Activated CD4-positive, alpha-beta T cell treated with anti-CD3 and anti-CD28 coated beads, Interleukin-2, amount 50 U/mL, for 24 hours (primary cell): Measurements from ENCODE around the gene COG7.
"Not testable (repeated sequence)": the region's sequence is repeated elsewhere in the genome, so short reads cannot be mapped to it uniquely, and the experiment has no call there.

Source experiments
- DNase-seq, 2 donors: peaks; one replicate each; pipeline ENCODE4 v3.0.0-alpha.2; 2020; ENCODE audit warnings: low read depth in 1 of 2, low spot score in 1 of 2

COG7 gene

GRCh38 chr16:23452572-23453337 lies at the start of gene COG7:
TSS of gene COG7 (minus strand) at chr16:23453189. CDS start at chr16:23452994, 195 bp downstream.
- peak; percentile 73 to 84 for DNase-seq

GRCh38 chr16:23502466-23502865 lies 49.5 kb upstream of the COG7 start:
- DNase-seq, result no peak

GRCh38 chr16:23501291-23501690 lies 48.3 kb upstream of the COG7 start:
- DNase-seq, result no peak

DNA sequence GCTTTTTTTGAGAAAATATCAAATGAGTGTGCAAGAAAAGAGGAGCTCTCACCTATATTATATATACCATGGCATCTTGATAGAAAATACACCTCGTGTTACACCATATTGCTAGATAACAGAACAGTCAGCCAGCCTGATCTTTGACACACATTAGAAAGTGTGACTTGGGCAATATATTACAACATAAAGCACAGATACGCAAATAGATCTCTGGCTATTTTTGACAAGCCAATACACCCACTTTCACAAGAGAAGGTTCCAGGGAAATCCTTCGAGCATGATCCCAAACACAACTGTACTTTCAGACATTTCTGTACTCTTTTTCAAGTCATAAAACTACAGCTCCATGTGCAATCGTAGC lies 47.9 kb upstream of the COG7 start:
- DNase-seq, result no peak

DNA sequence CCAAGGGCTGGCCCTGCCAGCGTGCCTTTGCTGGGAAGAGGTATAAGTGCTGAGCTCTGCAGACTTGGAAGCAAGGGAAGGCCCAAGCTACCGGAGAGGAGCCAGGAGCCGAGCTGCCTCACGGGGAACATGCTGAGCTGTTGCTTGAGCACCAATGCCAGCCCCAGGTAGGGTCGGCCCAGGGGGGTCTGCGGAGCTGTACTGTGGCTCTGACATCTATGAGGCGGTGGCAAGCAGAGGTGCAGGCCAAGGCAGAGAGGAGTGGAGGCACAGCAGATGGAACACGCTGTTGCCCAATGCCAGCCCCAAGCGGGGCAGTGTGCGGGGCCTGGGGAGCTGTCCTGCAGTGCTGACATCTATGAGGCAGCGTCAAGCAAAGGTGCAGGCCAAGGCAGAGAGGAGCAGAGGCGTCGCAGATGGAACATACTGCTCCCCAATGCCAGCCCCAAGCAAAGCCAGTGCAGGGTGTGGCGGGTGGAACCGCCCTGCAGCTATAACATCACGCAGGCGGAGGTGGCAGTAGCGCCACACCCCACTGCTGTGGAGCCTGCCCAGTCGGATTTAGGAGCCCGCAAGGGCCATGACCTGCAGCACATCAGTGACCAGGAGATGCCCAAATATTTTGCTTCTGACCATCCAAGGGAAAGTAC lies 47.3 kb upstream of the COG7 start:
- no peak for DNase-seq

DNA sequence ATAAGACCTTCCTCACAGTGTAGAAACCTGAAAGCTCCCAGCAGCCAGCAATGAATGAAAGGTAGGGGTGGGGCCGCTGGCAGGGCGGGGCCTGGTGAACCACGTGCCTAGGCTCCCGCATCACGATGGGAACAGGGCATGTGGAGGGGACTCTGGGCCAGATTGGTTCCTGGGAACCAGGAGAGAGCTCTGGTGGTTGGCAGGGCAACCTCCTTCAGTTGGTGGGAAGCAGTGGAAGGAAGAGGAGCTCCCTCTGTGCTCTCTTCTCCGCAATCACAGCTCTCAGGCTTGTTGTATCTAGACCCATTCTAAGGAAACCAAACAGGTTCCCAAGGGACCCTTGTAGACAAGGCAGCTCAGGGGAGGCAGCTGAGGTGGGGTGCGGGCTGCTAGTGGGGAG lies 46.8 kb upstream of the COG7 start:
- DNase-seq, result no peak

DNA sequence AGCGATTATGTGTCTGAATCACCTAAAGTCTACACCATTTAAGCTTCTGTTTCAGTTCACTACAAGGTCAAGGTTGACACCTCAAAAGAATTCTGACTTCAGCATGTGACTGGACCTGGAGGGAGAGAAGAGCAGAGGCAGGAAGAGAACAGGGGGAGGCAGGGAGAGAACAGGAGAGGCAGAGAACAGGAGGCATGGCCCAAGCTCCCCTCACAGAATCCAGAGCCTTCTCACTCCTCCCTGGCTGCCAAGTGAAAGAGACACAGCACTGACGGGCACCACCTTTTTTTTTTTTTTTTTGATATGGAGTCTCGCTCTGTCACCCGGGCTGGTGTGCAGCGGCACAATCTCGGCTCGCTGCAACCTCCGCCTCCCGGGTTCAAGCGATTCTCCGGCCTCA lies 45.9 kb upstream of the COG7 start:
- DNase-seq, result no peak

DNA sequence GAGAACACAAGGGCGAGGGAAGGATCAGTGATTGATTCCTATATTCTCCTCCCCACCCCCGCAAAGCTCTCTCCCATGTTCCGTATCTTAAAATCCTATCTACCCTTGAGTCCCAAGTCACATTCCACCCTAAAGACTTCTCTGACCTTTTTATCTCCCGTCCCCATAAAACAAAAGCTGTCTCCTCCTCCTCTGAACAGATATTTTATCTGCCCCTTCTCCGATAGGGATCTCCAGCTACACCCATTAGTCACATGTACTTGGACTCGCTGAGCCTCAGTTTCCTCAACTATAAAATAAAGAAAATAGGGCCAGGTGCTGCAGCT lies 44.5 kb upstream of the COG7 start:
- no peak for DNase-seq

DNA sequence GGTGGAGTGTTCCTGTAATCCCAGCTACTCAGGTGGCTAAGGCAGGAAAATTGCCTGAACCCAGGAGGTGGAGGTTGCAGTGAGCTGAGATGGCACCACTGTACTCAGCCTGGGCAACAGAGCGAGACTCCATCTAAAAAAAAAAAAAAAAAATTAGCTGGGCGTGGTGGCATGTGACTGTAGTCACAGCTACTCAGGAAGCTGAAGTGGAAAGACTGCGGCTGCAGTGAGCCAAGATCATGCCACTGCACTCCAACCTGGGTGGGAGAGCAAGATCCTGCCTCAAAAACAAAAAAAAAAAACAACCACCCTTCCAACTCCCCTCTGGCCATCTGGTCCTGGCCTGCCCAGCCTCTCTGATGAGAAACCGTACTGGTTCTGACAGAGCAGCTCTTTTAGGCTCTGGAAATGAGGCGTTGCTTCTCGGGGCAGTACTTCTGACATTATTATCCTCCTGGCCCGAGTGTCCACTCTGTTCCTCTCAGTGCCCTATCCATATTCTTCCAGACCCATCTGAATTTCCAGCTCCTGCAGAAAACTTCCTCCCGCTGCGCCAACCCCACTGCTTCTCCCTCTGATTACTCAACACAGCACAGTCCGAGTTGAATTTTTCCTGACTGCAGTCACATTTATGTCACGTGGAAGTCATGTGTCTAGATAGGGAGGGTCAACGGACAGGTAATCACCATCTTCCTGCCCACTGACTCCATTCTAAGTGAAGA lies 44.0 kb upstream of the COG7 start:
- no peak for DNase-seq

GRCh38 chr16:23495671-23496070 lies 42.7 kb upstream of the COG7 start:
- no peak for DNase-seq

GRCh38 chr16:23494188-23494587 lies 41.2 kb upstream of the COG7 start:
- DNase-seq, result no peak

DNA sequence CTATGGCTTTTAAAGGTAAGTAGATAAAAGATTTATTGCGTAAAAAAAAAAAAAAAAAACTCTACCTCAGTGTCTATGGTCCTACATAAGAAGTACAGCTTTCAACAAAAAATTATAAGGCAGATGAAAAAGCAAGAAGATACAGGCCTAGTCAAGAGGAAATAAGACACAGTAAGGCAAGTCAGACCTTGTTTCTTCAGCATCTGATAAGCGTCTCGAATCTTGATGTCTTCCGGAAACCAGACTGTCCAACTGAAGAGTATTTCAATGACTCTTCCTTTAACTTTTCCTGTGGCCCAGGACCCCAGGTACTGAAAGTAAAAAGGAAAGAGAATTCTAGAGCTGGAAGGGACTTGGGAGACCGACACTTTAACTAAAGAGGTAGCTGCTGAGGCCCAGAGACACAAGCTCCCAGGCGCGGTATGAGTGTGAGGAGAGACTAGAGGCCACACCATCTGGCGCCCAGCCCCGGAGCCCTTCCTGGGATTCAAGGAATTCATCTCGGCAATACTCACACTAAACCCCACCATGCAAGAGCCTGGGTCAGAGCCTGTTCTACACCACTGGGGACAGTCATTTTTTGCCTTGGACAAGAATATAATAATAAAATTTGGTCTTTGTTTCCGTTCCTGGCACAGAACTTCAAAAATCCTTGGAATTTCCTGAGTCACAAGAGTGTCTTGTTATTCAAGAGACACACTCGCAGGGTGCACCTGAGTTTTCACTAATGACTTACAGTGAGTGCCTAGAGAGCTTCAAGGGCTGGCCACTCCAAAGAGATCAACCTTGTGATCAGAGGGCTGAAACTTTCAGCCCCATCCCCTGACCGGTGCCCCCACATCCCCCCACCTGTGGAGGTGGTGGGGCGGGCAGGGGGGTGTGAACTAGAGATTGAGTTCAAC lies 38.8 kb upstream of the COG7 start:
- DNase-seq, result no peak

GRCh38 chr16:23486480-23486879 lies 33.5 kb upstream of the COG7 start:
- DNase-seq, result no peak

DNA sequence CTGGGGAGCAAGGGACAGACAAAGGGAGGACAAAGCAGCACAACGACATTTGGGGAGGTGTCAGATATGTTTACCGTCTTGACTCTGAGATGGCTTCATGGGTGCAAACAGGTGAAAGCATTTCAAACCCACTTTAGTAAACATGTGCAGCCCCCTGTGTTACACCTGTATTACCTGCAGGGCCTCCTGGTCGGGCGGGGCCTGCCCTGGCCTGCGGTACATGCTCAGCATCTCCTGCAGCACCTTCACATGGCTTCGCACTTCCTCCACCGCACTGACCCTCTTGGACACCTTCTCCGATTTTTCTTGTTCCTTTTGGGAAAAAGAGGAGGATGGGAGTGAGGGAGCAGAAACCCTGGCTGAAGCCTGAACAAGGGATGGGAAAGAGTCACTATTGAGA lies 32.9 kb upstream of the COG7 start:
- DNase-seq, result no peak

DNA sequence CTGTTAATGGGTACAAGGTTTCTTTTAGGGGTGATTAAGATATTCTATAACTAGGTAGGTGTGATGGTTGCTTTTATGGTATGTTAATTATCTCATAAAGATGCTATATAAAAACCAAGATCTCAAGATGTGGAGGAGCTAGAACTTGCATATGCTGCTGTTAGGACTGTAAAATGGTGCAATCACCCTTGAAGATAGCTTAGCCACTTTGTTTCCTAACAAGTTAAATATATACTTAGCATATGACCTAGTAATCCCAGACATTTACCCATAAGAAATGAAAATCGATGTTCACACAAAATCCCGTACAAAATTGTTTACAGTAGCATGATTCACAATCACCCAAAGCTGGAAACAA lies 32.2 kb upstream of the COG7 start:
- no peak for DNase-seq

- no peak for DNase-seq
Measured at GRCh38 chr16:23484510-23485256, 31.7 kb upstream of the COG7 start.

- DNase-seq, result not testable (repeated sequence)
Measured at GRCh38 chr16:23483492-23483891, 30.5 kb upstream of the COG7 start.

DNA sequence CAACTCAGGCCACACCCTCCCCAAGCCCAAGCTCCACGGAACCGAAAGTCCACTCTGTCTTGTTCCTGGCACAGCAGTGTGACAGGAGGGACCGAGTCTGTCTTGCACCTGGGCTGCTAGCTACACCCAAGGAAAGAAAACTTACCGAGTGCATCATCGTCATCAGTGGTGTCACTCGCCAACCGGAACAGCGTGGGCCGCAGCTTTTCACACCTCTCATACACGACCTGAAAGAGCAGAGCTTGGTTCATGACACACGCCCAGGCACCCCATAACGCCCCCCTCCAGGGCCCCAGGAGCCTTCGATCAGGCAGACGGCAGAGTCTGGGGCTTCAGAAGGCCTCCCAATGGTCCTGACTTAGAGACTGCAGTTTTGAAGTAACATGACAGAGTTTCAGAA lies 29.8 kb upstream of the COG7 start:
- DNase-seq, result no peak

DNA sequence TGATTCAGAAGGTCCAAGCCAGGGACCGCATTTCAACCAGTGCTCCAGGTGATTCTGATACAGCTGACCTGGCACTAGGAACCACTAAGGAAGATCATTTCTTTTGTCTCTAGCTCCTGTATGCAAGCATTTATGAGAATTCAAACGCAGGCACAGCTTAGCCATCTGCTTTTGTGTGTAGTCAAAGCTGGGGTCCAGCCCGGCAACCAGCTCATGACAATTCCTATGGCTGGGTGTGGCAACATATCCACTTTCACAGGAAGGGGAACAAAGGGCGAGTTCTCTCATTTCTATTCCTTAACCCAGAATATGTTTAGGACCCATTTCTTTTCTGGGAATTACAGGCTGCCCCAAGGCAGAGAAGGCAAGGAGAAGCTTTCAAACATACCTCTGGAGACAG lies 27.3 kb upstream of the COG7 start:
- no peak for DNase-seq

DNA sequence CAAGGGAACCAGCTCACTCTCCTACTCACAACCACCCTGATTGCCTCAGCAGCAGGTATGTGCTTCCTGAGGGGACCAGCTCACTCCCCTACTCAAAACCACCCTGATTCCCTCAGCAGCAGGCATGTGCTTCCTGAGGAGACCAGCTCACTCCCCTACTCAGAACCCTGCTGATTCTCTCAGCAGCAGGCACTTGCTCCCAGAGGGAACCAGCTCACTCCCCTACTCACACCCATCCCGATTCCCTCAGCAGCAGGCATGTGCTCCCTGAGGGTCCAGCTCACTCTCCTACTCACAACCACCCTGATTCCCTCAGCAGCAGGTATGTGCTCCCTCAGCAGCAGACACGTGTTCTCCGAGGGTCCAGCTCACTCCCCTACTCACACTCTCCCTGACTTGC lies 26.1 kb upstream of the COG7 start:
- DNase-seq, result no peak

DNA sequence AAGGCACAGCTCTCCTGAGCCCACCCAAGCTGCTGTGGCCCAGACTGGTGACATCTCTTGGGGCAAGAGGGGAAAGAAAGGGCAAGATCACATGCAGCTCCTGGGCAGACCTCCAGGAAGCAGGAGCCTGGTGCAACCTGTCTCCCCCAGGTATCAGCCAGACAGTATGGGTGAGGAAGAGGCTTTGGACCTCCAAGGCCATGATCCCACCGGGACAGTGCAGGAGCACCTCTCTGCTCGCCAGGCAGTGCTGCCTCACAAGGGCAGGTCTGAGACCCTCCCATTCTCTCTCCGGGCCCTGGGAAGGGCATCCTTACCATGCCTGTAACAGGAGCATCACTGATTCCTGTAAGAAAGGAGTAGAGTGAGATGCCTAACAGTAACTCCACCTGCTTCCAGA lies 25.6 kb upstream of the COG7 start:
- no peak for DNase-seq
